PC-3 (cell line): ENCODE measurements around the gene PPM1L. TPM values are rescaled to one million over a fixed set of nuclear protein-coding genes. Genes with fewer than 3 reads are reported as not detected.
A peak's percentile ranks its signal among the peaks of the same experiment; 100 is the strongest.

Experiments
- ATAC-seq: fragments of 200-7000 bp; cut with Tn5 transposase; 2 replicates; pipeline ENCODE4 v1.9.1; 2020; ENCODE audit warnings: mild to moderate bottlenecking, moderate library complexity
- BruUV-seq: library from RNA; stranded (reverse); fragments of 400-500 nt; replicated peaks from 2 replicates; lab custom pipeline; 2021; lab: Mats Ljungman, UMichigan
- CTCF ChIA-PET: fragments of 300-600 bp; sonication (Branson Sonifier 250); formaldehyde crosslinking; loops from one replicate; lab custom pipeline; 2022; ENCODE audit warnings: antibody characterized with exemption; lab: Charles Lee
- POLR2A ChIA-PET: fragments of 300-600 bp; sonication (Branson Sonifier 250); formaldehyde crosslinking; loops from one replicate; lab custom pipeline; 2022; ENCODE audit warnings: antibody characterized with exemption; ENCODE audit not compliant: unreplicated experiment; lab: Charles Lee
- DNase-seq: peaks from one replicate; pipeline ENCODE4 v3.0.0-alpha.2; 2015
- H2AFZ ChIP-seq: fragments of 300-600 bp; sonication (generic); 2 replicates; pipeline ENCODE4 v1.6.0; 2016; ENCODE audit warnings: antibody characterized with exemption, low read length
- H3F3A ChIP-seq: fragments of 300-600 bp; sonication (generic); one replicate; pipeline ENCODE4 v1.6.0; 2017; ENCODE audit warnings: antibody characterized with exemption, low read length, control low read depth, mild to moderate bottlenecking; ENCODE audit not compliant: unreplicated experiment
- H3K27ac ChIP-seq: fragments of 300-600 bp; sonication (generic); 2 replicates; pipeline ENCODE4 v1.5.1; 2016; ENCODE audit warnings: mild to moderate bottlenecking, low read length
- H3K27me3 ChIP-seq: fragments of 300-600 bp; sonication (generic); 2 replicates; pipeline ENCODE4 v1.6.1; 2016; ENCODE audit warnings: low read length, mixed read lengths
- H3K36me3 ChIP-seq: fragments of 300-600 bp; sonication (generic); 2 replicates; pipeline ENCODE4 v1.6.1; 2016; ENCODE audit warnings: low read depth, mixed run types, low read length, mixed read lengths
- H3K4me1 ChIP-seq: fragments of 300-600 bp; sonication (generic); 2 replicates; pipeline ENCODE4 v1.5.1; 2016; ENCODE audit warnings: low read length; ENCODE audit not compliant: insufficient read depth
- H3K4me2 ChIP-seq: fragments of 300-600 bp; sonication (generic); 2 replicates; pipeline ENCODE4 v1.6.0; 2016; ENCODE audit warnings: low read length
- H3K4me3 ChIP-seq: fragments of 300-600 bp; sonication (generic); 2 replicates; pipeline ENCODE4 v1.5.1; 2016; ENCODE audit warnings: mild to moderate bottlenecking, low read length, mixed read lengths
- H3K79me2 ChIP-seq: fragments of 300-600 bp; sonication (generic); 2 replicates; pipeline ENCODE4 v1.6.1; 2017; ENCODE audit warnings: low read length, mixed read lengths
- H3K9ac ChIP-seq: fragments of 300-600 bp; sonication (generic); 2 replicates; pipeline ENCODE4 v1.6.0; 2016; ENCODE audit warnings: mild to moderate bottlenecking, low read length
- H3K9me2 ChIP-seq: fragments of 300-600 bp; sonication (generic); replicated peaks from 2 replicates; pipeline ENCODE4 v1.6.1; 2016; ENCODE audit warnings: mixed run types, low read length, mixed read lengths
- H3K9me3 ChIP-seq: fragments of 300-600 bp; sonication (generic); 2 replicates; pipeline ENCODE4 v1.6.1; 2016; ENCODE audit warnings: low read length, mixed read lengths
- H4K20me1 ChIP-seq: fragments of 300-600 bp; sonication (generic); 2 replicates; pipeline ENCODE4 v1.6.1; 2016; ENCODE audit warnings: low read length, mixed read lengths
- CTCF ChIP-seq: fragments of 300-600 bp; sonication (generic); conservative IDR thresholded peaks from 2 replicates; pipeline ENCODE4 v1.5.1; 2017; ENCODE audit warnings: antibody characterized with exemption, low read depth, mild to moderate bottlenecking, low read length
- EZH2 ChIP-seq: fragments of 300-600 bp; sonication (generic); IDR thresholded peaks from one replicate; pipeline ENCODE4 v1.6.1; 2017; ENCODE audit warnings: antibody characterized with exemption, mild to moderate bottlenecking, low read length; ENCODE audit not compliant: unreplicated experiment
- EZH2phosphoT487 ChIP-seq: fragments of 300-600 bp; sonication (generic); IDR thresholded peaks from 2 replicates; pipeline ENCODE4 v1.6.1; 2018; ENCODE audit warnings: mild to moderate bottlenecking, antibody characterized with exemption, low read length, borderline replicate concordance
- intact Hi-C: fragments of 100-400 bp; cut with micrococcal nuclease; formaldehyde crosslinking; loops from 2 replicates; pipeline ENCODE4 v1.9.0; 2023
- total RNA-seq: library from RNA; depleted of rRNA; stranded (reverse); fragments of >200 nt; gene quantifications from 2 replicates; pipeline ENCODE4 v1.2.3, GENCODE V29; 2014

PPM1L gene
- total RNA-seq, 1 experiment from 2014 or later, result 7.0 TPM

GRCh38 chr3:160754371-160754854 lies 1.6 kb upstream of the PPM1L start:
- peak overlapping the region; percentile 50; the same call in 1 of the 2 replicates for H3K27ac ChIP-seq
- H3F3A ChIP-seq, result no peaks in the 10 kb centered on the region
- H3K9ac ChIP-seq, result peak overlapping the region; percentile 69
- TF ChIP-seq EZH2phosphoT487 (no peak), EZH2 (no peak), CTCF (no peak)
- H3K27me3 ChIP-seq, result no peaks in the 10 kb centered on the region
- H3K9me2 ChIP-seq, result no peaks in the 10 kb centered on the region
- H3K36me3 ChIP-seq, result no peaks in the 10 kb centered on the region
- H3K4me3 ChIP-seq, result peak overlapping the region; percentile 88
- no peaks in the 10 kb centered on the region for H4K20me1 ChIP-seq
- H3K79me2 ChIP-seq, result no peaks in the 10 kb centered on the region
- DNase-seq (peak; percentile 51), ATAC-seq (no peak; the same call in 1 of the 2 replicates)
- H3K4me2 ChIP-seq, result peak overlapping the region; percentile 100
- CTCF ChIA-PET, result no interaction called here
- peak overlapping the region; percentile 98 for H2AFZ ChIP-seq
- H3K9me3 ChIP-seq, result no peaks in the 10 kb centered on the region
- POLR2A ChIA-PET, result interaction anchor here (0.6 kb wide), 1 partner anchor 190 kb away, joined by 3 read pairs; no protein-coding TSS in a partner anchor
- intact Hi-C loops, result loop anchor here (2.0 kb wide), 2 partner anchors 30 to 178 kb away; no protein-coding TSS in a partner anchor
- no TSS peak for BruUV-seq
- H3K4me1 ChIP-seq, result peaks cover 5% of the 10 kb centered on the region; the same call in 1 of the 2 replicates

GRCh38 chr3:160754855-160755747 lies 930 bp upstream of the PPM1L start:
- Histone ChIP-seq H3K4me2 (peak overlapping the region; percentile 100), H3K9ac (peak overlapping the region; percentile 69), H3K9me2 (no peaks in the 10 kb centered on the region), H3K4me1 (peaks cover 5% of the 10 kb centered on the region; the same call in 1 of the 2 replicates), H3F3A (no peaks in the 10 kb centered on the region), H3K36me3 (no peaks in the 10 kb centered on the region), H3K27ac (peak overlapping the region; percentile 50), H3K9me3 (no peaks in the 10 kb centered on the region), H2AFZ (peak overlapping the region; percentile 98), H3K79me2 (no peaks in the 10 kb centered on the region), H3K27me3 (no peaks in the 10 kb centered on the region), H4K20me1 (no peaks in the 10 kb centered on the region), H3K4me3 (peak overlapping the region; percentile 88)
- TSS peak; percentile 89 for BruUV-seq
- POLR2A ChIA-PET, result interaction anchor here (0.6 kb wide), 1 partner anchor 191 kb away, joined by 3 read pairs; no protein-coding TSS in a partner anchor
- peak; percentile 89 for ATAC-seq
- CTCF ChIA-PET, result no interaction called here
- intact Hi-C loops, result loop anchor here (2.0 to 5.0 kb wide), 5 partner anchors 30 to 187 kb away; no protein-coding TSS in a partner anchor
- TF ChIP-seq EZH2, result no peak
- peak; percentile 96 for DNase-seq

- Histone ChIP-seq H3F3A (no peaks in the 10 kb centered on the region), H3K4me2 (peak overlapping the region; percentile 100), H2AFZ (no peak overlapping the region), H3K9me2 (no peaks in the 10 kb centered on the region), H4K20me1 (no peaks in the 10 kb centered on the region), H3K79me2 (no peaks in the 10 kb centered on the region), H3K27ac (no peak overlapping the region), H3K36me3 (no peaks in the 10 kb centered on the region), H3K27me3 (no peaks in the 10 kb centered on the region), H3K9me3 (no peaks in the 10 kb centered on the region), H3K4me3 (no peak overlapping the region), H3K4me1 (peaks cover 5% of the 10 kb centered on the region; the same call in 1 of the 2 replicates), H3K9ac (no peak overlapping the region)
- no TSS peak for BruUV-seq
- intact Hi-C loops, result loop anchor here (5.0 kb wide), 3 partner anchors 50 to 185 kb away; no protein-coding TSS in a partner anchor
- TF ChIP-seq EZH2 (no peak), CTCF (no peak), EZH2phosphoT487 (no peak)
- ChIA-PET CTCF (no interaction called here), POLR2A (no interaction called here)
- DNase-seq (no peak), ATAC-seq (no peak)
Measured at GRCh38 chr3:160757233-160758106, 1.4 kb downstream of the PPM1L start.
